GM12878 (cell line): ENCODE data around the gene CCDC184. TPM values are rescaled to one million over a fixed set of nuclear protein-coding genes. Genes with fewer than 3 reads are reported as not detected.

Experiments used
- ATAC-seq: fragments of 200-7000 bp; cut with Tn5 transposase; 3 replicates; pipeline ENCODE4 v1.9.1; 2020; ENCODE audit warnings: mild to moderate bottlenecking, moderate library complexity
- BruUV-seq: library from RNA; stranded (reverse); fragments of 400-500 nt; replicated peaks from 2 replicates; lab custom pipeline; 2021; lab: Mats Ljungman, UMichigan
- CTCF ChIA-PET: fragments of 300-600 bp; sonication (Branson Sonifier 250); formaldehyde crosslinking; extraction: SDS; loops from one replicate; lab custom pipeline; 2021; ENCODE audit warnings: inconsistent platforms; lab: Yijun Ruan, JAX
- POLR2A ChIA-PET: fragments of 350-600 bp; formaldehyde crosslinking; extraction: SDS; loops from one replicate; lab custom pipeline; 2021; ENCODE audit warnings: inconsistent platforms; lab: Charles Lee
- RAD21 ChIA-PET: fragments of 300-600 bp; sonication (Branson Sonifier 250); formaldehyde crosslinking; loops from one replicate; lab custom pipeline; 2023; ENCODE audit warnings: antibody characterized with exemption; ENCODE audit not compliant: unreplicated experiment; lab: Charles Lee
- SMC1A ChIA-PET: fragments of 300-600 bp; sonication (Branson Sonifier 250); formaldehyde crosslinking; loops from one replicate; lab custom pipeline; 2023; ENCODE audit not compliant: unreplicated experiment, uncharacterized antibody; lab: Charles Lee
- DNase-seq: peaks from one replicate; pipeline ENCODE4 v3.0.0-alpha.2; 2011; ENCODE audit warnings: low read depth, low spot score
- FAIRE-seq: peaks from 3 replicates; lab custom pipeline; 2011; peaks lifted over from hg19 to GRCh38; lab: Jason Lieb, UNC
- H2AFZ ChIP-seq: 2 replicates; pipeline ENCODE4 v1.6.0; 2011; ENCODE audit warnings: low read depth, low read length, control low read depth; ENCODE audit not compliant: control insufficient read depth
- H3K27ac ChIP-seq: 2 replicates; pipeline ENCODE4 v1.5.1; 2011; ENCODE audit warnings: control low read depth; ENCODE audit not compliant: control insufficient read depth, insufficient read depth
- H3K27me3 ChIP-seq, 2 experiments: replicated peaks in 1 of 2; 2 replicates each; pipeline versions ENCODE4 v1.6.0 to v1.6.1; 2011; ENCODE audit warnings: low read length in 1 of 2; ENCODE audit not compliant: control insufficient read depth in 2 of 2, insufficient read depth in 2 of 2
- H3K36me3 ChIP-seq, 2 experiments: 2 replicates each; pipeline ENCODE4 v1.5.1; 2011; ENCODE audit warnings: low read length in 1 of 2; ENCODE audit not compliant: control insufficient read depth in 2 of 2, insufficient read depth in 2 of 2
- H3K4me1 ChIP-seq: 2 replicates; pipeline ENCODE4 v1.6.1; 2011; ENCODE audit warnings: mild to moderate bottlenecking, low read length, moderate library complexity, mixed read lengths; ENCODE audit not compliant: control insufficient read depth, insufficient read depth
- H3K4me2 ChIP-seq: 2 replicates; pipeline ENCODE4 v1.6.0; 2011; ENCODE audit warnings: control low read depth; ENCODE audit not compliant: control insufficient read depth, insufficient read depth
- H3K4me3 ChIP-seq: fragments of 200-600 bp; sonication (generic); 2 replicates; pipeline ENCODE4 v1.5.1; 2016
- H3K79me2 ChIP-seq: 2 replicates; pipeline ENCODE4 v1.6.0; 2011; ENCODE audit warnings: low read length; ENCODE audit not compliant: control insufficient read depth, insufficient read depth
- H3K9ac ChIP-seq: 2 replicates; pipeline ENCODE4 v1.8.0; 2011; ENCODE audit warnings: low read length, control low read depth, mixed read lengths; ENCODE audit not compliant: control insufficient read depth, insufficient read depth
- H3K9me3 ChIP-seq: replicated peaks from 3 replicates; pipeline ENCODE4 v1.5.1; 2011; ENCODE audit warnings: mild to moderate bottlenecking, low read length; ENCODE audit not compliant: control insufficient read depth, insufficient read depth
- H4K20me1 ChIP-seq: 2 replicates; pipeline ENCODE4 v1.6.0; 2011; ENCODE audit not compliant: control insufficient read depth, insufficient read depth
- BRCA1 ChIP-seq: IDR thresholded peaks from 2 replicates; pipeline ENCODE4 v1.6.1; 2011; ENCODE audit warnings: low read depth, low read length, improper control_type of control experiment
- IRF4 ChIP-seq: IDR thresholded peaks from 2 replicates; pipeline ENCODE4 v1.6.1; 2011; ENCODE audit warnings: low read depth, low read length
- MXI1 ChIP-seq: fragments of 150-350 bp; IDR thresholded peaks from 2 replicates; pipeline ENCODE4 v1.6.1; 2011; ENCODE audit warnings: low read depth, mild to moderate bottlenecking, inconsistent platforms, low read length, improper control_type of control experiment
- MYB ChIP-seq: fragments of 150-350 bp; IDR thresholded peaks from 2 replicates; pipeline ENCODE4 v1.6.1; 2014; ENCODE audit warnings: mild to moderate bottlenecking, low read depth, low read length, borderline replicate concordance
- NBN ChIP-seq: fragments of 450-650 bp; IDR thresholded peaks from 2 replicates; pipeline ENCODE4 v1.6.1; 2016
- NR2C1 ChIP-seq: fragments of 450-650 bp; IDR thresholded peaks from 2 replicates; pipeline ENCODE4 v1.6.1; 2017; ENCODE audit warnings: antibody characterized with exemption, mild to moderate bottlenecking, moderate library complexity
- PML ChIP-seq: IDR thresholded peaks from 2 replicates; pipeline ENCODE4 v1.6.1; 2012; ENCODE audit warnings: low read length, inconsistent platforms
- POU2F2 ChIP-seq: IDR thresholded peaks from 3 replicates; pipeline ENCODE4 v1.6.1; 2011; ENCODE audit warnings: low read depth, mild to moderate bottlenecking, low read length, borderline replicate concordance
- STAT1 ChIP-seq: fragments of 450-650 bp; conservative IDR thresholded peaks from 2 replicates; pipeline ENCODE4 v1.6.1; 2014; ENCODE audit warnings: antibody characterized with exemption, mild to moderate bottlenecking
- WGBS: methylation state at CpG from one replicate; pipeline ENCODE4 v1.1.6; 2016; ENCODE audit warnings: low lambda C conversion rate; ENCODE audit not compliant: insufficient replicate concordance, insufficient coverage; ENCODE audit errors: missing lambda C conversion rate; 5-methylcytosine and 5-hydroxymethylcytosine counted together
- in situ Hi-C: fragments of 300-500 bp; cut with MboI; formaldehyde crosslinking; loops from 9 replicates; pipeline ENCODE4 v1.14.3; 2018; ENCODE audit warnings: mixed read lengths
- intact Hi-C: fragments of 100-400 bp; cut with micrococcal nuclease; formaldehyde crosslinking; loops from one replicate; pipeline ENCODE4 v1.14.2; 2022; ENCODE audit not compliant: unreplicated experiment
- polyA plus RNA-seq, 11 experiments: library from polyadenylated mRNA; depleted of rRNA in 4 of 11; unstranded in 6 of 11; stranded (reverse) in 5 of 11; fragments of >200 nt; fragmentation: Nextera tagmentation in 4 of 11; fragmentation: Illumina TruSeq in 1 of 11; extraction: Ambion mirVana in 4 of 11; extraction: Trizol in 1 of 11; gene quantifications; 1 replicate in 1 of 11; 2 replicates in 10 of 11; pipeline versions ENCODE4 v1.2.1 to v1.2.3, GENCODE V29; 2011 to 2016; ENCODE audit warnings: inconsistent platforms in 2 of 11, missing spikeins in 2 of 11, low read depth in 1 of 11
- total RNA-seq, 4 experiments: library from RNA; depleted of rRNA in 3 of 4; stranded (reverse); fragments of >200 nt in 3 of 4; fragmentation: Illumina TruSeq in 1 of 4; extraction: Trizol in 1 of 4; gene quantifications; 2 replicates each; pipeline versions ENCODE4 v1.2.1 to v1.2.3, GENCODE V29; 2013 to 2021
- TF ChIP-seq, protein P1 (sequence below): IDR thresholded peaks from 2 replicates; pipeline ENCODE4 v1.6.1; 2011; ENCODE audit warnings: low read depth, low read length, improper control_type of control experiment, borderline replicate concordance
- TF ChIP-seq, protein P2 (sequence below): fragments of 450-650 bp; IDR thresholded peaks from 2 replicates; pipeline ENCODE4 v1.6.1; 2017; ENCODE audit warnings: antibody characterized with exemption, mild to moderate bottlenecking, moderate library complexity
- TF ChIP-seq, protein P3 (sequence below): fragments of 150-350 bp; IDR thresholded peaks from 2 replicates; pipeline ENCODE4 v1.6.1; 2014; ENCODE audit warnings: mild to moderate bottlenecking, low read depth, low read length
- TF ChIP-seq, protein P4 (sequence below): fragments of 450-650 bp; IDR thresholded peaks from 2 replicates; pipeline ENCODE4 v1.6.1; 2018; ENCODE audit warnings: borderline replicate concordance, mild to moderate bottlenecking; ENCODE audit not compliant: partially characterized antibody
- TF ChIP-seq, protein P5 (sequence below): IDR thresholded peaks from 2 replicates; pipeline ENCODE4 v1.6.1; 2011; ENCODE audit warnings: mild to moderate bottlenecking, low read depth, low read length, moderate library complexity; ENCODE audit not compliant: insufficient replicate concordance
- TF ChIP-seq, protein P6 (sequence below): fragments of 450-650 bp; IDR thresholded peaks from 2 replicates; pipeline ENCODE4 v1.6.1; 2017; ENCODE audit warnings: borderline replicate concordance

CCDC184 gene
- total and polyA plus RNA-seq, 10 of the 15 experiments (the other 5 are each of a cell fraction or from before 2014, with no cell fraction given), result not detected

DNA sequence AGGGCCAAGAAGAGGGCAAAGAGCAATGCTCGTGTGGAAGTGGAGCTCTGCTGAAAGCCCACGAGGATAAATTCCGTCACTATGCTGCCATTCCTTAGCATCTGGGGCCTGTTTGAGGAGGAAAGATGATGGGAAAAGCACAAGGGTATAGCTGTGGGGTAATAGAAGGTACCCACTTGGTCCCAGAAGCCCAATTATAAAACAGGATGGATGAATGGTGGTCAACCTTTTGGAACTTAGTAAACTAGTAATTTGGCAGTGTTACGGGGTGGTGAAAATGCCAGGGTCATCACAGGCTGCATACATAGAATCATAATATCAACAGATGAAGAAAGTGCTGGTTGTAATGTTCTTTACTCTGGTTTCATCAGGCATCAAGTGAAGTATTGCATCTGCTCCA is 19.7 kb downstream of the CCDC184 start, which contains the start of gene OR10AD1:
Gene OR10AD1 (minus strand): TSS at position 101 of the 400 bp plus-strand sequence. CDS start 0 bp downstream, at position 101.
- FAIRE-seq (no peak), DNase-seq (no peak)
- WGBS, result 77% methylated on average over 4 of the region's 4 CpGs
- no peaks in the 10 kb centered on the region for H3K4me1 ChIP-seq
- peaks cover 13% of the 10 kb centered on the region for H3K79me2 ChIP-seq
- peaks cover 8% of the 10 kb centered on the region for H3K9me3 ChIP-seq
- ChIA-PET SMC1A (no interaction called here), POLR2A (interaction anchor here (0.5 kb wide), 1 partner anchor 19 kb away, joined by 3 read pairs; no protein-coding TSS in a partner anchor), CTCF (no interaction called here), RAD21 (no interaction called here)
- no peaks in the 10 kb centered on the region for H3K36me3 ChIP-seq
- no TSS peak for BruUV-seq
- H3K27ac ChIP-seq, result no peak within 1 kb of the TSS
- H3K4me2 ChIP-seq, result no peak within 1 kb of the TSS
- no peak within 1 kb of the TSS for H3K4me3 ChIP-seq
- intact Hi-C loops, result no loop called here
- H3K9ac ChIP-seq, result no peak within 1 kb of the TSS
- no peaks in the 10 kb centered on the region for H3K27me3 ChIP-seq
- in situ Hi-C loops, result no loop called here
- no peak within 1 kb of the TSS for H2AFZ ChIP-seq
- no peak for TF ChIP-seq BRCA1
- no peak for TF ChIP-seq PML
- TF ChIP-seq, protein P1, sequence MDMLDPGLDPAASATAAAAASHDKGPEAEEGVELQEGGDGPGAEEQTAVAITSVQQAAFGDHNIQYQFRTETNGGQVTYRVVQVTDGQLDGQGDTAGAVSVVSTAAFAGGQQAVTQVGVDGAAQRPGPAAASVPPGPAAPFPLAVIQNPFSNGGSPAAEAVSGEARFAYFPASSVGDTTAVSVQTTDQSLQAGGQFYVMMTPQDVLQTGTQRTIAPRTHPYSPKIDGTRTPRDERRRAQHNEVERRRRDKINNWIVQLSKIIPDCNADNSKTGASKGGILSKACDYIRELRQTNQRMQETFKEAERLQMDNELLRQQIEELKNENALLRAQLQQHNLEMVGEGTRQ, result no peak
- TF ChIP-seq, protein P2, sequence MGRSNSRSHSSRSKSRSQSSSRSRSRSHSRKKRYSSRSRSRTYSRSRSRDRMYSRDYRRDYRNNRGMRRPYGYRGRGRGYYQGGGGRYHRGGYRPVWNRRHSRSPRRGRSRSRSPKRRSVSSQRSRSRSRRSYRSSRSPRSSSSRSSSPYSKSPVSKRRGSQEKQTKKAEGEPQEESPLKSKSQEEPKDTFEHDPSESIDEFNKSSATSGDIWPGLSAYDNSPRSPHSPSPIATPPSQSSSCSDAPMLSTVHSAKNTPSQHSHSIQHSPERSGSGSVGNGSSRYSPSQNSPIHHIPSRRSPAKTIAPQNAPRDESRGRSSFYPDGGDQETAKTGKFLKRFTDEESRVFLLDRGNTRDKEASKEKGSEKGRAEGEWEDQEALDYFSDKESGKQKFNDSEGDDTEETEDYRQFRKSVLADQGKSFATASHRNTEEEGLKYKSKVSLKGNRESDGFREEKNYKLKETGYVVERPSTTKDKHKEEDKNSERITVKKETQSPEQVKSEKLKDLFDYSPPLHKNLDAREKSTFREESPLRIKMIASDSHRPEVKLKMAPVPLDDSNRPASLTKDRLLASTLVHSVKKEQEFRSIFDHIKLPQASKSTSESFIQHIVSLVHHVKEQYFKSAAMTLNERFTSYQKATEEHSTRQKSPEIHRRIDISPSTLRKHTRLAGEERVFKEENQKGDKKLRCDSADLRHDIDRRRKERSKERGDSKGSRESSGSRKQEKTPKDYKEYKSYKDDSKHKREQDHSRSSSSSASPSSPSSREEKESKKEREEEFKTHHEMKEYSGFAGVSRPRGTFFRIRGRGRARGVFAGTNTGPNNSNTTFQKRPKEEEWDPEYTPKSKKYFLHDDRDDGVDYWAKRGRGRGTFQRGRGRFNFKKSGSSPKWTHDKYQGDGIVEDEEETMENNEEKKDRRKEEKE, result no peak
- TF ChIP-seq MYB, result no peak
- TF ChIP-seq, protein P3, sequence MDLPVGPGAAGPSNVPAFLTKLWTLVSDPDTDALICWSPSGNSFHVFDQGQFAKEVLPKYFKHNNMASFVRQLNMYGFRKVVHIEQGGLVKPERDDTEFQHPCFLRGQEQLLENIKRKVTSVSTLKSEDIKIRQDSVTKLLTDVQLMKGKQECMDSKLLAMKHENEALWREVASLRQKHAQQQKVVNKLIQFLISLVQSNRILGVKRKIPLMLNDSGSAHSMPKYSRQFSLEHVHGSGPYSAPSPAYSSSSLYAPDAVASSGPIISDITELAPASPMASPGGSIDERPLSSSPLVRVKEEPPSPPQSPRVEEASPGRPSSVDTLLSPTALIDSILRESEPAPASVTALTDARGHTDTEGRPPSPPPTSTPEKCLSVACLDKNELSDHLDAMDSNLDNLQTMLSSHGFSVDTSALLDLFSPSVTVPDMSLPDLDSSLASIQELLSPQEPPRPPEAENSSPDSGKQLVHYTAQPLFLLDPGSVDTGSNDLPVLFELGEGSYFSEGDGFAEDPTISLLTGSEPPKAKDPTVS, result no peak
- TF ChIP-seq, protein P4, sequence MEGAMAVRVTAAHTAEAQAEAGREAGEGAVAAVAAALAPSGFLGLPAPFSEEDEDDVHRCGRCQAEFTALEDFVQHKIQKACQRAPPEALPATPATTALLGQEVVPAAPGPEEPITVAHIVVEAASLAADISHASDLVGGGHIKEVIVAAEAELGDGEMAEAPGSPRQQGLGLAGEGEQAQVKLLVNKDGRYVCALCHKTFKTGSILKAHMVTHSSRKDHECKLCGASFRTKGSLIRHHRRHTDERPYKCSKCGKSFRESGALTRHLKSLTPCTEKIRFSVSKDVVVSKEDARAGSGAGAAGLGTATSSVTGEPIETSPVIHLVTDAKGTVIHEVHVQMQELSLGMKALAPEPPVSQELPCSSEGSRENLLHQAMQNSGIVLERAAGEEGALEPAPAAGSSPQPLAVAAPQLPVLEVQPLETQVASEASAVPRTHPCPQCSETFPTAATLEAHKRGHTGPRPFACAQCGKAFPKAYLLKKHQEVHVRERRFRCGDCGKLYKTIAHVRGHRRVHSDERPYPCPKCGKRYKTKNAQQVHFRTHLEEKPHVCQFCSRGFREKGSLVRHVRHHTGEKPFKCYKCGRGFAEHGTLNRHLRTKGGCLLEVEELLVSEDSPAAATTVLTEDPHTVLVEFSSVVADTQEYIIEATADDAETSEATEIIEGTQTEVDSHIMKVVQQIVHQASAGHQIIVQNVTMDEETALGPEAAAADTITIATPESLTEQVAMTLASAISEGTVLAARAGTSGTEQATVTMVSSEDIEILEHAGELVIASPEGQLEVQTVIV, result no peak
- no peak for TF ChIP-seq POU2F2
- TF ChIP-seq, protein P5, sequence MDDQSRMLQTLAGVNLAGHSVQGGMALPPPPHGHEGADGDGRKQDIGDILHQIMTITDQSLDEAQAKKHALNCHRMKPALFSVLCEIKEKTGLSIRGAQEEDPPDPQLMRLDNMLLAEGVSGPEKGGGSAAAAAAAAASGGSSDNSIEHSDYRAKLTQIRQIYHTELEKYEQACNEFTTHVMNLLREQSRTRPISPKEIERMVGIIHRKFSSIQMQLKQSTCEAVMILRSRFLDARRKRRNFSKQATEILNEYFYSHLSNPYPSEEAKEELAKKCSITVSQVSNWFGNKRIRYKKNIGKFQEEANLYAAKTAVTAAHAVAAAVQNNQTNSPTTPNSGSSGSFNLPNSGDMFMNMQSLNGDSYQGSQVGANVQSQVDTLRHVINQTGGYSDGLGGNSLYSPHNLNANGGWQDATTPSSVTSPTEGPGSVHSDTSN, result no peak
- no peak for TF ChIP-seq NR2C1
- no peak for TF ChIP-seq NBN
- no peak for TF ChIP-seq STAT1
- TF ChIP-seq, protein P6, sequence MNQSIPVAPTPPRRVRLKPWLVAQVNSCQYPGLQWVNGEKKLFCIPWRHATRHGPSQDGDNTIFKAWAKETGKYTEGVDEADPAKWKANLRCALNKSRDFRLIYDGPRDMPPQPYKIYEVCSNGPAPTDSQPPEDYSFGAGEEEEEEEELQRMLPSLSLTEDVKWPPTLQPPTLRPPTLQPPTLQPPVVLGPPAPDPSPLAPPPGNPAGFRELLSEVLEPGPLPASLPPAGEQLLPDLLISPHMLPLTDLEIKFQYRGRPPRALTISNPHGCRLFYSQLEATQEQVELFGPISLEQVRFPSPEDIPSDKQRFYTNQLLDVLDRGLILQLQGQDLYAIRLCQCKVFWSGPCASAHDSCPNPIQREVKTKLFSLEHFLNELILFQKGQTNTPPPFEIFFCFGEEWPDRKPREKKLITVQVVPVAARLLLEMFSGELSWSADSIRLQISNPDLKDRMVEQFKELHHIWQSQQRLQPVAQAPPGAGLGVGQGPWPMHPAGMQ, result no peak
- TF ChIP-seq MXI1, result no peak
- TF ChIP-seq IRF4, result no peak
- TF ChIP-seq, all 136 proteins: peak for 0
- H4K20me1 ChIP-seq, result no peaks in the 10 kb centered on the region
- ATAC-seq, result no peak
